ENCODE data around the gene GRK6.

GRK6 gene

DNA sequence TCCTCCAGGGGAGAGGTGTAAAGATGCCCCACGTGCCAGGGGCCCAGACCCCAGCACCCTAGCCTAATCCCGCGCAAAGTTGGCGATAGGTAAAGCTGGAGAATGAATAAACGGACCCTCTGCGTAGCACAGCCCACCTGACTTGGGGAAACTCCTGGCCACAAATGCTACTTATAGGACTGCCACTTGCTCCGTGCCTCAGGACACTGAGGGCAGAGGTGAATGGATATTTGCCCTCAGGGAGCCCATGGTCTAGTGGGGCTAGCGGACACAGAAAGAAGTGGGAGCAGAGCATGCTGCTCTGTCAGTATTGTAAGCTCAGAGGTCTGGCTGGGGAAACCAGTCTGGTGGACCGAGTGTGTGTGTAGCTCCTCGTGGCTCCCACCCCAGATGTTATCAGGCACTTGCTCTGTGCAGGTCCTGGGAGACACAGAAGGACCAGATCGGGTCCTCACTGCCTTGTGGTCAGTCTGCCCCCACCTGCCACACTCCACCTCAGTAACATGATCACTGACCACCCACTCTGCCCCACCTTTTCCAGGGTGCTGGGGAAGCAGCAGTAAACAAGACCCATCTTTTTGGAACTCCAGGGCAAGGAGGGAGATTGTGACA lies 841 bp downstream of the GRK6 start:
- DNase-seq: no peak

DNA sequence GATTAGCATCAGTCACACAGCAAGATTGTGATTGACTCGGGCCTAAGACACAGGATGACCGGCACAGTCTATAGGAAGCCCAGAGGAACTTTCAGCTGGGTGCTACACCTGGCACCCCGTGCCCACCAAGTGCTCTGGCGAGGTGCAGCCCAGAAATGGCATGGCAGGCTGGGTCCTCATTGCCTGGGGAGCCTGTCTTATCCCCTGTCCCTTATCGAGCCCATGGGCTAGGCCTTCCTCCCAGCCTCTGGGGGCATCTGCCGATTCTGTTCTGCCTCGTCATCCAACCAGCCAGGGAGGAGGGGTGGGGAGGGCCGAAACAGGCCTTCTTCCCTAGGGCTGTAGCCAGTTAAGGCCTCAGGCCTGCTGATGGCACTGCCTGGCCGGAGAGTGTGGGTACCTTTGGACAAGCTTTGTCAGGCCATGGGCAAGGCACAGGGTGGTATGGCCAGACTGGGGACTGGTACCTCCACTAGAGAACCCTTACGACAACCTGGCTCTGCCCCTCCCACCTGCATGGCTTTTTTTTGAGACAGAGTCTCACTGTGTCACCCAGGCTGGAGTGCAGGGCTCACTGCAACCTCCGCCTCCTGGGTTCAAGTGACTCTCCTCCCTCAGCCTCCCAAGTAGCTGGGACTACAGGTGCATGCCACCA lies 1.6 kb downstream of the GRK6 start:
- no peak for DNase-seq

DNA sequence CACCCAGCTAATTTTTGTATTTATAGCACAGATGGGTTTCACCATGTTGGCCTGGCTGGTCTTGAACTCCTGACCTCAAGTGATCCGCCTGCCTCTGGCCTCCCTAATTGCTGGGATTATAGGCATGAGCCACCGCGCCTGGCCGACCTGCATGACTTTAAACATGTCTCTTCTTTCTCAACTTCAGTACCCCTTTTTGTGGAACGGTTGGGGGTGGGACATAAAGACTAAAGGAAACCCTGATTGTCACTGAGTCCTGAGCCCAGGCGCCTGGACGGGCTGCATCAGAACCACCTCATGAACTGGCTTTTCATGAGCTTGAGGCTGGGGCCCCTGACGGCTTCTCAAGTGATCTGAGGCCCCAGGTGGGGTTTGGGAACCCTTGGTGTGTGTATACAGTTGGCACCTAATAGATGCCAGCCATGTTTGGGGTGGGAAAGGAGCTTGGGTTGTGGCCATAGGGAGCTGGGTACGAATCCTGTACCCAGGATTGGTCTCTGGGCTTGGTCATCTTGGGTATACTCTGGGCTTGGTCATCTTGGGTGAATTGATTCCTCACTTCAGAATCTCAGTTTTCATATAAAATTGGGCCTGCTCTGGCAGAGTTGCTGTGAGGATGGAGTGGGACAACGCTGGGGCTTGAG lies 2.2 kb downstream of the GRK6 start:
- DNase-seq: no peak

DNA sequence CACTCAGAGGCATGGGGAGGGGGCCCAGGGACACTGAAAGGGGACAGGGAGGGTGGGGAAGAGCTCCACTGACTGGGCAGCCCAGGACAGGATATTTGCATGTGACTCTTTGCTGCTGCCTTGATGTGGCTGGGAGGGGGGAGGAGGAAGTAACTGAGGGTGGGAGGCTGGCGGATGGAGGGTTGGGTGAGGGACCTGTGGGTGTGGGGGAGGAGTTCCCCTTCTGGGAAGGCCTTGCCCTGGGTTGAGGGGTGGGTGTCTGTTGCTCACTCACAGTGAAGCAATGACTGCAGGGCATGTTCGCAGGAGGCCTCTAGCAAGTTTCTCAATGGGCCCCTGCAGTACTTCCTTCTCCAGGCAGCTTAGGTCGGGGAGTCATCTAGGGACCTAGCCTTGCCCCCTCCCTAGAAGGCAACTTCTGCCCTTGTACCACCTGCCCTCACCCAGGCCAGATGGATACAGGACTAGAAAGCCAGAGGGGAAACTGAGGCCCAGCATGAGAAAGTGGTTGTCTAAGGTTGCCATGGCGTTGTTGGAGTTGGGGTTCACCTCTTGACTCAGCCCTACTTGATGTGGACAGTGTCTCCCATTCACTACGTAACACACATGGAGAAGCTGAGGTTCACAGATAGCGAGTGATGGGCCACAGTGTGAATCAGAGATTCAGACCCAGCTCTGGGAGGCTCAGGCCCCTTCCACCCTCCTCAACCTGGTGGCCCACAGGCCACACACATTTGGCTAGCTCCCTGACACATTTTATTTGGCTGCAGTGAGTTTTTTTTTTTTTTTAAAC lies 3.0 kb downstream of the GRK6 start:
- peak; percentile 78 for DNase-seq

DNA sequence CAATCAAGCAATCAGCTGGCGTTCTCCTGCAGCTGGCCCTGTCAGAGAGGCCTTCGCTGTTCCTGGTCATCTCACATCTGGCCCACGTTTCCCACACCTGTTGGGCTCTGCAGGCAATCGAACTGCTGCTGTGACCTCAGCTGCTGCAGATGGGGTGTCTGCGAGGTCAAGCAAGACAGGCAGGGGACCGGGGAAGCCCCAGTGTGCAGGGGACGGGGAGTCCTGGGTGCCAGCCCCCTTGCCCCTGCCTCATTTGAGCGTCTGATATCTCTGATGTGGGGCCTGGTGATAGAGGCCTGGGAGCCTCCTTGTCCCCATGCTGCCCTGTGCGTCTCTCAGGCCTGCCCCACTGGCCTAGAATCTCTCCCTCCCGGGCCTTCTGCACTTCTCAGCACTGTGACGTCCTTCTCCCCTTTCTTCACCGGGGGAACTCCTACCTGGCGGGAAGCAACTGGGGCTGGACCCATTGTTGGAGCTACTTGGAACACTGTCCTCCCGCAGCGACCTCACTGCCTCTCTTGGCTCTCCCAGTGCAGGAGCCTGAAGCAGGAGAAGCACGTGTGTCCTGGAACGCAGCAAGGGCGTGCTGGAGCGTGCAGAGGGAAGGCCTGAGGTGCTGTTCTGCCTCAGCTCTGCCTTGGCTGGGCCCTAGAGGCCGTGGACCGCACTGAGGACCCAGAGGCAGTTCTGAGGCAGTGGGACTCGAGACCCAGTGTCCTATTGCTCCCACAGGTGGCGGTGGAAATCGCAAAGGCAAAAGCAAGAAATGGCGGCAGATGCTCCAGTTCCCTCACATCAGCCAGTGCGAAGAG lies 3.9 kb downstream of the GRK6 start:
- no peak for DNase-seq

DNA sequence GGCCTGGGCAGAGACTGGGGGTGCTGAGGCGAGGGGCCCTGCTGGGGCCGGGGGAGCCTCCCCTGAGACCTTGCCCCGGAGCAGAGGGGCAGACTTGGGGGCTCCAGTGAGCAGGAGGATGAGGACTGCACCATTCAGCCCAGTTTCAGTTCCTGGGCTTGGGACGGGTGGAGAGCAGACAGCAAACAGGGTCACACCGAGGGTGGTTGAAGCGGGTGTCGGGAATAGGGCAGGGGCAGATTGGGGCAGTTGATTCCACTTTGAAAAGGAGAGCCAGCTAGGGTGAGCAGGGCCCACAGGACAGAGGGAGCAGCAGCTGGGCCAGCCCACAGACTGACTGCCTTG lies 4.5 kb downstream of the GRK6 start:
- DNase-seq: no peak

DNA sequence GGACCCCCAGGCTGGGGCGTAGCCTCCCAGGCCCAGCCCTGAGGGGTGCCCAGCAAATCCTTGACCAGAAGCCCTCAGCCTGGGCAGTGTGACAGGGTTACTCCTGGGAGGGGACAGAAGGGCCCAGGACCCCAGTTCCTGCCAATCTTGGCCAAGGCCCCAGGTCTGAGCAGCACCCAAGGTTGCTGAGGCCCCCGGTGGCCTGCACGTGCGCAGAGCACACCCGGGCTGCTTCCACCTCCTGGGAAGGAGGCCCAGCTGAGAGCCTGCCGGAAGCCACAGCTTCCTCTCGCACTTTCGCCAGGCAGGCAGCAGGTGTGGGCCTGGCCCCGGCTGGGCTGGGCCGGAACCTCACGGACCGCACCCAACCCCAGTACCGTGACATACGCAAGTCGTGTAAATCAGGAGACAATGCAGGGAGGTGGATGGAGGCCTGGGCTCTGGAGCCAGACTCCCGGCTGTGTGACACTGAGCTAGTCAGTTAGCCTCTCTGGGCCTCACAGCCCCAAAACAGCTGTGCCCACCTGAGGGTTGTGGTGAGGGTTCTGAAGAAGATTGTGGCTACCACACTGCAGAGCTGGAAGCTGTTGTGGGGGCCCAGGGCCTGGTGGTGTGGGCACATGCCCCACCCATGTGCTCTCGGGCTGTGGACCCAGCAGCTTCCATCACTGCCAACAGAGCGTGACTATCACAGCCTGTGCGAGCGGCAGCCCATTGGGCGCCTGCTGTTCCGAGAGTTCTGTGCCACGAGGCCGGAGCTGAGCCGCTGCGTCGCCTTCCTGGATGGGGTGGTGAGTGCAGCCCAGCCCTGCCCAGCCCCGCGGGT lies 5.1 kb downstream of the GRK6 start:
- peak; percentile 73 for DNase-seq

DNA sequence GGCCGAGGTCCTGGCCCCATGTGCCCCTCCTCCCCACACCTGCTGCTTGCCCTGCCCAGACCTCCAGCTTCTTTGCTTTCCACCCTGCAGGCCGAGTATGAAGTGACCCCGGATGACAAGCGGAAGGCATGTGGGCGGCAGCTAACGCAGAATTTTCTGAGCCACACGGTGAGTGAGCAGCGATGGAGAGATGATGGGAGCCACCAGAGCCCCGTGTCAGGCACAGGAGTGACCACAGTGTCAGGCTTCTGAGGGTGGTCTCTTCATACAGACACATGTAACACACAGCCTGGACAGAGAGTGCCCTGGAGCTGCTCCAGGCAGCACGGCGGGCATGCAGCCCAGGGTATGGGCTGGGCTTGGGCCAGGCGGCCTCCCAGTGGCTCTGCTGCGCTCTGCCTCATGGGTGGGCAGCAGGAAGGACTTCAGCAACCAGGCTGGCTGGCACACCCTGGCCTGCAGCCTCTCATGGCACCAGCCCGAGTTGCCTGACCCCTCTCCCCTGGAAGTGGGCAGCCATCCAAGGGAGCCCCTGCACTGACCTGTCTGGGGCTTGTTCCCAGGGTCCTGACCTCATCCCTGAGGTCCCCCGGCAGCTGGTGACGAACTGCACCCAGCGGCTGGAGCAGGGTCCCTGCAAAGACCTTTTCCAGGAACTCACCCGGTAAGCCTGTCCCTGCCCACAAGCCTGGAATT lies 5.8 kb downstream of the GRK6 start:
- no peak for DNase-seq

DNA sequence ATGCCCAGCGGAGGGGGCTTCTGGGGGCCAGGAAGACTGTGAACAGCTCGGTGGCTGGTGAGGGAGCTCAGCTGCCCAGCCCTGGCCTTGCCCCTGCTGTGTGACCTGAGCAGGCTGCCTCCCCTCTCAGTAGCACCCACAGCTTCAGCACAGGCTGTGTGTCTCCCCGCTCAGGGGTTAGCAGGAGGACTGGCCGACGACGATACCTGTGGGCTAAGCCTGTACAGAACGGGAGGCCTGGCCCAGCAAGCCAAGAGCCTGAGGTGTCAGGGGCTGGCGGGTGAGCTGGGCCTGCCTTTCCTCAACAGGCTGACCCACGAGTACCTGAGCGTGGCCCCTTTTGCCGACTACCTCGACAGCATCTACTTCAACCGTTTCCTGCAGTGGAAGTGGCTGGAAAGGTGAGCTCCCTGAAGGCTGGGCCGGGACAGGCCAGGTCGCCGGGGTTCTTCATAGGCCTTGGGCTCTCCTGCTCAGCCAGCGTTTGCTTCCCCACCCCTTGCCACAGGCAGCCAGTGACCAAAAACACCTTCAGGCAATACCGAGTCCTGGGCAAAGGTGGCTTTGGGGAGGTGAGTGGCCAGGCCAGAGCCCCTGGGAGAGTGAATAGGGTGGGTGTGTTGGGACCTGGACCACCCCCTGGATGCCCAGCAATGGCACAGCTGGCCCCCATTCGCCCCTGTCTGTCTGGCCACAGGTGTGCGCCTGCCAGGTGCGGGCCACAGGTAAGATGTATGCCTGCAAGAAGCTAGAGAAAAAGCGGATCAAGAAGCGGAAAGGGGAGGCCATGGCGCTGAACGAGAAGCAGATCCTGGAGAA lies 6.6 kb downstream of the GRK6 start:
- DNase-seq: no peak

DNA sequence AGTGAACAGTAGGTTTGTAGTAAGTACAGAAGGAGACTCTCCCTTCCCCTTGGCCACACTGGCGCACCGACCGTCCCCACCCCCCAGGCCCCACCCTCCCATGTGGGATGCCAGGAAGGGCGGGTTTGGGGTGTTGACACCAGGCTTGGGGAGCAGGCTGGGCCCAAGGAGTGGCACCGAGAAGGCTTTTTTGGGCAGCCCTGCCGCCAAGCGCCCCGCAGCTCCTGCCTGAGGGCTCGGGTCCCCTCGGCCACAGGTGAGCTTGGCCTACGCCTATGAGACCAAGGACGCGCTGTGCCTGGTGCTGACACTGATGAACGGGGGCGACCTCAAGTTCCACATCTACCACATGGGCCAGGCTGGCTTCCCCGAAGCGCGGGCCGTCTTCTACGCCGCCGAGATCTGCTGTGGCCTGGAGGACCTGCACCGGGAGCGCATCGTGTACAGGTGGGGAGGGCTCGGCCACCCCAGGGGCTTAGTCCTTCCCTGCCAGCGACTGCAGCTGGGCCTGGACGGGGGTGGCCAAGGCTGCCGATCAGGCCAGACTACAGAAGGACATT lies 7.3 kb downstream of the GRK6 start:
- DNase-seq: no peak

DNA sequence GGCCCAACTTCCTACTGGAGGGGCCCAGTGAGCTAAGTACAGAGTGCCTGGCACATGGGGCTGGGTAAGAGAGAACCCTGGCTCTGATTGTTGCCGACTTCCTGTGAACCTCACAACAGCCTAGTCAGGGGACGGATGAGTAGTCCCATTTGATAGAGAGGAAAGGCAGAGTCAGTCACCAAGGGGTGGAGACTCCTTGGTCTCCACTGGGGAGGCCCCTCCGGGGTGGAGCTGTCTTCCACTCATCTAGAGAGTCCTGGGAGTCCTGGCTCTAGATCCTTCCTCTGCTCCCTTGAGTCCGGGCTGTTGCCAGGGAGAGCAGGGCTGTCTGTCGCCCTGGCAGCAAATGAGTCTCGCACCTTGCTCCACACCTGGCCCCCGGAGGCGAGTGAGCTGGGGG lies 8.0 kb downstream of the GRK6 start:
- DNase-seq: no peak

DNA sequence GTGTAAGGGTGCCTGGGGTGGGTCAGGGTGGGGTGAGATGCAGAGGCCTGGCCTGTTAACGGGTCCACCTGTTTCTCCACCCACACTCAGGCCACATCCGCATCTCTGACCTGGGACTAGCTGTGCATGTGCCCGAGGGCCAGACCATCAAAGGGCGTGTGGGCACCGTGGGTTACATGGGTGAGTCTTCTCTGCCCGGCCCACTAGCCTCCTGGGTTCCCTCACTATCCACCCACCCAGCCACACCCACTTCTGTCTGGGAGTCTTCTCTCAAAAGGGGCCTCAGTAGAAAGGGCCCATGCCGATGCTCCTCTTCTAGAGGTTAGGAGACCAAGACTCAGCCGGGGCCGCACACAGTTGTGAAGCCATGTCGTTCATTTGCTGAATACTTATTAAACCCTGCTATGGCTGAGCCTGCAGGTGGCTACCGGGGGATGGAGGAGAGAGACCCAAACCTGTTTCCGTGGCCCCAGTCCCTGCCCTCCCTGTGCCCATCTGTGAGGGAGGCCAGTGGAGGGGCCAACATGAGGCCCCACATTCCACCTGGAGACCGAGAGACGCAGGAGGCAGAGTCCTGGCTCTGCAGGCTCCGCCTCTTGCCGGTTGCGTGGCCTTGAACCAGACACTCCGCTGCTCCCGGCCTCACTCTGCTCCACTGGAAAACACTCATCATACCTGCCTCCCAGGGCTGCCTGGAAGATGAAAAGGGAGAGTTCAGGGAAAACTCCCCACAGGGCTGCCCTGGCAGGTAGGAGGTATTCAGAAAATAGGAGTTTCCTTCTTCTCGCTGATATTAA lies 8.7 kb downstream of the GRK6 start:
- no peak for DNase-seq

DNA sequence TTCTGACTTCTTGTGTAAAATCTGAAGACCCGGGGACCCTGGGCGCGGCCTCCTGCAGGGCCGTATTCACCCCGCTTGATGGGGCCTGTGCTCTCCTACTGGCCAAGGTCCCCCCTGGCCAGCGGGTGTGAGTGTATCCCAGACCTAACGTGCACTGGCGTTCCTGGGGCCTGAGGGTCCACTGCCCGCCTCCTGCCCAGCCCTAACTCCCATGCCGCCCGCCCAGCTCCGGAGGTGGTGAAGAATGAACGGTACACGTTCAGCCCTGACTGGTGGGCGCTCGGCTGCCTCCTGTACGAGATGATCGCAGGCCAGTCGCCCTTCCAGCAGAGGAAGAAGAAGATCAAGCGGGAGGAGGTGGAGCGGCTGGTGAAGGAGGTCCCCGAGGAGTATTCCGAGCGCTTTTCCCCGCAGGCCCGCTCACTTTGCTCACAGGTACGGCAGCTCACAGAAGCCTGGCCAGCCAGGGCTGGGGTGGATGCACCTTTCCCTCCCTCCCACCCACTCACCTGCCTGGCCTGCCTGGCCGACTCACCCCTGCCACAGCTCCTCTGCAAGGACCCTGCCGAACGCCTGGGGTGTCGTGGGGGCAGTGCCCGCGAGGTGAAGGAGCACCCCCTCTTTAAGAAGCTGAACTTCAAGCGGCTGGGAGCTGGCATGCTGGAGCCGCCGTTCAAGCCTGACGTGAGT lies 9.5 kb downstream of the GRK6 start:
- DNase-seq: no peak

DNA sequence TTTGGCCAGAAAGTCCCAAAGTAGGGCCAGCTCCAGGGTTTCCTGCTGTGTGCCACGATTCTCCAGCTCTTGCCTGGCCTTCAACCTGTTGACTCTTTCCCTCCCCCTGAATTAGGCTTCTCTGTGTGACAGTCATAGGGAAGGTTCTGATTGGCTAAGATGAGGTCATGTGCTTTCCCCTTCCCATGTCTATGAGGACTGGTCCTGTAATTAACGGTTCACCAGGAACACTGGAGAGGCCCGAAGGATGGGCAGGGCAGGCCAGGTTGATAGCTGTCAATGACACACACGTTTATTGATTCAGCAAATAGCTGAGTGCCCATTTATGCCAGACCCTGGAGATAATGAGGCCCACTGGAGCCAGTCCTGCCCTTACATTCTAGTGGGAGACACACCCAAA lies 11.1 kb downstream of the GRK6 start:
- no peak for DNase-seq

DNA sequence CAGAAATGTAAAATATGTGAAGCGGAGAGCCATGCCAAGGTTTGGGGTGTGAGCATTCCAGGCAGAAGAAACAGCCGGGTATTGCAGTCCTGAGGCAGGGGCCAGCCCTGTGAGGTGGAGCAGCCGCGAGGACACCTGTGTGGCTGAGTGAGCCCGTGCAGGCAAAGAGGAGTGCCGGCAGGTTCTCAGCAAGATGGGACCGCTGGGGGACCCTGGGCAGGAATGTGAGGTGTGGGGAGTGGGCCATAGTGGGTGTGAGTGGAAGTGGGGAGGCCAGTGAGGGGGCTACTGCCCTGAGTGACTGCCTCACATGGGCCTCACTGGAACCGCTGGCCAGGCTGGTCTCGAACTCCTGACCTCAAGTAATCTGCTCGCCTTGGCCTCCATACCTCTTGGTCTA lies 12.0 kb downstream of the GRK6 start:
- no peak for DNase-seq

DNA sequence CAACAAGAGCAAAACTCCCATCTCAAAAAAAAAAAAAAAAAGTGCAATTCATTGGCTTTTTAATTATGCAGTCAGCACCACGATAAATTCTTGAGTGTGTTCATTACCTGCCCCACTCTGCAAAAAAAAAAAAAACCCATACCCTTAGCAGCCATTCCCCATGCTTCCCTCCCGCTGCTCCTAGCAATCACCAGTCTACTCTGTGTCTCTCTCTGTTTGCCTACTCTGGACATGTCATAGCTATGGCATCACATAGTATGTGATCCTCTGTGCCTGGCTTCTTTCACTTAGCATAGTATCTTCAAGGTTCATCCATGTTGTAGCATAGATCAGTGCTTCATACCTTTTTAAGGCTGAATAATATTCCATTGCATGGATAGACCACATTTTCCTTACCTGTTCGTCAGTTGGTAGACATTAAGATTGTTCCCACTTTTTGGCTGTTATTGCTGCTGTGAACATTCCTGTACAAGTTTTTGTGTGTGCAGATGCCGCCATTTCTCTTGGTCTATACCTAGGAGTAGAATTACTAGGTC lies 13.1 kb downstream of the GRK6 start:
- no peak for DNase-seq

DNA sequence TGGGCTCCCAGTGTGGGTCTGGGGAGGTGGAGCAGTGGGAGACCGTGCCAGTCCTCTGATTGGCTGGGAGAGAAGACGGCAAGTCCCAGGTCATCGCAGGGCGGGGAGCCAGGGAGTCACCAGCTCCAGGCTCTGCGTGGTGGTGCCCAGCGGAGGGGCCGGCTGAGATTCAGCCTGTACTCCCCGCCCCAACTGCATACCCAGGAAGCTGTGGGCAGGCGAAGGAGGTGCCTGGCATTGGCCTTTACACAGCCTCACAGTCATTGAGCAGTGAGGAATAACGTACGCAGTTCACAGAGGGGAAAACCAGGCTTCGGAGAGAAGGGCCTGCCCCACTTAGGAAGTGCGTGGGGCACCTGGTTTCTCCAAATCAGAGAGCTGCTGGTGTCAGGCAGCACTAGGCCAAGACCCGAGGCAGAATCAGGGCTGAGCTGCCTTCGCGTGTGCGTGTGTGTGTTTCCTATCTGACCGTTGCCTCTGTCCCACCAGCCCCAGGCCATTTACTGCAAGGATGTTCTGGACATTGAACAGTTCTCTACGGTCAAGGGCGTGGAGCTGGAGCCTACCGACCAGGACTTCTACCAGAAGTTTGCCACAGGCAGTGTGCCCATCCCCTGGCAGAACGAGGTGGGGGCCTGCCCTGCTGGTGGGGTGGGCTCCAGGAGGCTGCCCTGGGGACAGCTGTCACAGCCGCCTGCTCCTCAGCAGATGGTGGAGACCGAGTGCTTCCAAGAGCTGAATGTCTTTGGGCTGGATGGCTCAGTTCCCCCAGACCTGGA lies 13.9 kb downstream of the GRK6 start:
- no peak for DNase-seq
